GM21576 (cell line): Measurements from ENCODE around the gene IQCH.
"Not testable (repeated sequence)": the region's sequence is repeated elsewhere in the genome, so short reads cannot be mapped to it uniquely, and the experiment has no call there.

ENCODE experiments used
- ATAC-seq: cut with Tn5 transposase; IDR thresholded peaks from one replicate; pipeline ENCODE4 v1.9.1; 2021; ENCODE audit warnings: mild to moderate bottlenecking, moderate library complexity; ENCODE audit not compliant: unreplicated experiment

IQCH gene

DNA sequence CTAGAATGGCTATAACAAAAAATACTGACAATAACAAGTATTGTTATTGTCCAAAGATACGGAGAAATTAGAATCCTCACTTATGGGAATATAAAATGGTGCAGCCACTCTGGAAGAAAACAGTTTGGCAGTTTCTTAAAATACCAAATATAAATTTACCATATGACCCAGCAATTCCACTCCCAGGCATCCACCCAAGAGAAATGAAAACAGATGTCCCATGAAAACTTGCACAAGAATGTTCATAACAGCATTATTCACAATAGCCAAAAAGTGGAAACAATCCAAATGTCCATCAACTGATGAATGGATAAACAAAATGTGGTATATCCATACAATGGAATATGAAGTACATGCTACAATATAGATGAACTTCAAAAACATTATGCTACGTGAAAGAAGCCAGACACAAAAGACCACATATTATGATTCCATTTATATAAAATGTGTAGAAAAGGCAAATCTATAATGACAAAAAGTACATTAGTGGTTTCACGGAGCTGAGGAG is 9.6 kb upstream of the IQCH start:
- no peak for ATAC-seq

DNA sequence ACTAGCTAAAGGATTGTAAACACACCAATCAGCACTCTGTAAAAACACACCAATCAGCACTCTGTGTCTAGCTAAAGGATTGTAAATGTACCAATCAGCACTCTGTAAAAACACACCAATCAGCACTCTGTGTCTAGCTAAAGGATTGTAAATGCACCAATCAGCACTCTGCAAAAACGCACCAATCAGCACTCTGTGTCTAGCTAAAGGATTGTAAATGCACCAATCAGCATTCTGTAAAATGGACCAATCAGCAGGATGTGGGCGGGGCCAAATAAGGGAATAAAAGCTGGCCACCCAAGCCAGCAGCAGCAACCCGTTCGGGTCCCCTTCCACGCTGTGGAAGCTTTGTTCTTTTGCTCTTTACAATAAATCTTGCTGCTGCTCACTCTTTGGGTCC is 8.0 kb upstream of the IQCH start:
- not testable (repeated sequence) for ATAC-seq

DNA sequence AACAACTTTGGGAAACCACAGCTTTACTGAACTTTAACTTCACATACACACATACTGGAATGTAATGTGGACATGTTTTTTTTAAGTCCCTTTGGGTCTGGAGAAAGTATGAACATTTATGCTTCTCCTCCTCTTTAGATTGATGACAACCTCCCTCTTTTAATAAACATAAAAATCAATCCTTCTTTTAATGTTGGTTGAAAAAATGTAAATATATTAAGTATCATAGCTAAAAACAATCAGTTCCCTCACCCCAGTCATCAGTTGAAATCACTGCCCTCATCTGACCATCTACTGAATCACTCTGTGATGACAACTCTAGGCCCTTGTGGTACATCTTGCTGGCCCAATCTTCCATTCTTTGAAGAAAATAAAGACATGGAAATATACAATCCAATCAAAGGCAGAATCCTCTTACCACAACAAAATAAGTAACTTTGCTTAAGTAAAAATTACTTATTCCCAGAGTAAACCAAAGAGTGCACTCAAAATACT is 6.5 kb upstream of the IQCH start:
- no peak for ATAC-seq

DNA sequence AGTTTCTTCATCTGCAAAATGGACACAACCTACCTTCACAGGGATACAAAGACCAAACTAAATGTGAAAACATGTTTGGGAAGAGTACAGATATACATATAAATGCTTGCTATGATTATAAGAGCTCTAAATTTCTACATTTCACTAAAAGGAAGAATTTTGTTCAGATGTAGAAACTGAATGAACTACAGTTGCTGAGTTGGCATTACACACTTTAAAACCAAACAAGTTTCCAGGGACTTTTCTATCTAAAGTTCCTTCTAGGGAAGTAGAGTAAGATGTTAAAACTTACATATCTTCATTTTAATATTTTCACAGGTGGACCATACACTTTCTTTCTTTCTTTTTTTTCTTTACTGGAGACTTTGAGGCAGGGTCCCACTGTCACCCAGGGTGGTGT is 4.8 kb upstream of the IQCH start:
- ATAC-seq: no peak

DNA sequence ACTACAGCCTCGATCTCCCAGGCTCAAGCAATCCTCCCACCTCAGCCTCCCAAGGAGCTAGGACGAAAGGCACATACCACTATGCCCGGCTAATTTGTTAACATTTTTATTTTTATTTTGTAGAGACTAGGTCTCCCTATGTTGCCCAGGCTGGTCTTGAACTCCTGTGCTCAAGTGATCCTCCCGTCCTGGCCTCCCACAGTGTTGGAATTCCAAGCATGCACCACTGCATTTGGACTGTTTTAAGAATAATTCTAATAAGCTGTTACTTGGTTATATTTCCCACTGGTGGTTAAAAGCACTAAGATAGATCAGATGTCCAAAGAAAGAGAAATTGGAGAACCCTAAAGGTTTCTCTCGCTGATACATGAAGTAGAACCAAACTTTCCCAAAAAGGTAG is 3.3 kb upstream of the IQCH start:
- ATAC-seq: no peak

DNA sequence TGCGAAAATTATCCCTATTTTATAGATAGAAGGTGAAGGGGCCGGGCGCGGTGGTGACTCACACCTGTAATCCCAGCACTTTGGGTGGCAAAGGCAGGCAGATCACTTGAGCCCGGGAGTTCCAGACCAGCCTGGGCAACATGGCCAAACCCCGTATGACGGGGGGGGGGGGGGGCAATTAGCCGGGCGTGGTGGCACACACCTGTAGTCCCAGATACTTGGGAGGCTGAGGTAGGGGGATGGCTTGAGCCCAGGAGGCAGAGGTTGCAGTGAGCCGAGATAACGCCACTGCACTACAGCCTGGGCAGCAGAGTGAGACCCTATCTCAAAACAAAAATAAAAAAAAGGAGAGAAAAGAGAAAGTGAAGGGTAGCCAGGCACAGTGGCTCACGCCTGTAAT is 1.5 kb upstream of the IQCH start:
- ATAC-seq: no peak

DNA sequence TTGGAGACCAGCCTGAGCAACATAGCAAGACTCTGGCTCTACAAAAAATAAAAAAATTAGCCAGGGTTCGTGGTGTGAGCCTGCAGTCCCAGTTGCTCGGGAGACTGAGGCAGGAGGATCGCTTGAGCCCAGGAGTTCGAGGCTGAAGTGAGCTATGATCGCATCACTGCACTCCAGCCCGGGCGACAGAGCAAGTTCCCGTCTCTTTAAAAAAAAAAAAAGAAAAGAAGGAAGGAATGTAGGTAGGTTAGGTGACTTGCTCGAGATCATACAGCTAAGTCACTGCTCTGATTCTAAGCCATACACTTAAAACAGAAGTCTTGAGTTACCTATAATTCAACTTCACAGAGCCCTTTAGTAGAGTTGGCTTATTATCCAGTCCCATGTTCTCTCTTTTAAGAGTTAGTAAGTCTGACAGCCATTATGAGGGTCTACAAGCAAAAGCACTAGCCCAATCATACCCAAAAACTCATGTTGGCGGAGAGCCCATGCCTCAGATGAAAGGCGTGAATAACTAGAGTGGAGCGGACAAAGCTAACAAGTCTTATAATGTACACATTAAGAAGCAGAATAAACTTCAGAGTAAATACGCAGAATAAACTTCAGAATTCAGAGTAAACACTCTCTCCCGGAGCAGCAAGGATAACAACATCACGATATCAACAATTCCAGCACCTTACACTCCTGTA is 893 bp upstream of the IQCH start:
- ATAC-seq: peak; percentile 3

DNA sequence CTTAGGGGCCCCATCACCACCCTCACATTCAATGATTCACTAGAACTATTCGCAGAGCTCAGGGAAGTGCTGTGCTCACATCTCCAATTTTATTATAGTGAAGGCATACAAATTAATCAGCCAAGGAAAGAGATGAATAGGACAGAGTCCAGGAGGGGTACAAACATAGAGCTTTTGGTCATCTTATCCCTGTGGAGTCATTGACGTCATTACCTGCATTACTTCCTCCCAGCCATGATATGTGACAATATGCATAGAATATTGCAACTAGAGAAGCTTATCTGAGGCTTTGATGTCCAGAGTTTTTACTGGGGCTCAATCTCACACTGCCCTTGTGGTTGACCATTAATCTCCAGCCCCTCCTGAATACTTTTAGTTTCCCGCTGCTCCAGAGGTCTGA is 1.5 kb downstream of the IQCH start:
- ATAC-seq: no peak

DNA sequence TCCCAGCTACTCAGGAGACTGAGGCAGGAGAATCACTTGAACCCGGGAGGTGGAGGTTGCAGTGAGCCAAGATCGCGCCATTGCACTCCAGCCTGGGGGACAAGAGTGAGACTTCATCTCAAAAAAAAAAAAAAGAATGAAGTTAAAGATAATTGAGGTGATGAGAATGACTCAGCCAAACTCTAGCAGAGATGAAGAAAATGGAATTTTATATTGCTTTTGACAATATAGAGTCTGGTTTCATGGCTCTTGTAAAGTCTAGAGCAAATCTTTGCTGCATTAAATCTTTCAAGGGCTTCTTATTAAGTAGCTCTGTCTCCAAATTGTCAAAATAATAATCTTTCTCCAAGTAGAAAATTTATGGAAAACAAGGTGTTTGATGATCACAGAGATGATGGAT is 3.8 kb downstream of the IQCH start:
- ATAC-seq: not testable (repeated sequence)

DNA sequence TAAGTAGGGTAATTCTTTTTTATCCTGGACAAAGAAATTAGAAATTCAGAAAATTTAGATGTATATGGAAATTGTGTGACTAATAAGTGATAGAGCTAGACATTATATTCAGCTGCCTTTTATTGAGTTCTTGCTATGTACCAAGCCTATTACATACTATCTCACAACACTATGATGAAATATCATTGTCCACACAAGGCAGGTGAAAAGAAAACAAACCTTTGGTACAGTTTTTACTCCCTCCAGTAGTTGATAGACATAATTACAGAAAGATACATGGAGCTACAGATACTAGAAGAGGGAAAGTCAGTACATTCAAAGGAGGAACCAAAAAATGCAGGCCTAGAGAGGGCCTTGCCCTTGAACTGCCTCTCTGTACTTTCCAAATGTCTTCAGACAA is 4.8 kb downstream of the IQCH start:
- no peak for ATAC-seq

DNA sequence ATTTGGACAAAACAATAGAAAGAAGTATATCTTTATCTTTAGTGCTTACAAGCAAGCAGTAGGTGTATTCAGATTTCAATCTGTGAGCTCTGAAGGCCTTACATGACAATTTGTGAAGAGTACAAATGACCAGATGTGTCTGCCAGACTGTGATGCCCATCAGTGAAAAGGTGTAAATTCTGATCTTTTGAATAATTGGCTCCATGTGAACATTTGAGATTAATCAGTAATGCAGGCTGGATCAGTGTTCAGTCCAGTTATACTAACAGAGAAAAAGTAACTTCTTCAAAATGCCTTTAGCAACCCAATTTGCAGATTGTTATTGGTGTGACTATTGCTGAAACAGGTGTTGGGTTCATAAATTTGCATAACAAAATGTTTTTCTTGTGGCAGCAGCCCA is 5.2 kb downstream of the IQCH start:
- ATAC-seq: no peak

DNA sequence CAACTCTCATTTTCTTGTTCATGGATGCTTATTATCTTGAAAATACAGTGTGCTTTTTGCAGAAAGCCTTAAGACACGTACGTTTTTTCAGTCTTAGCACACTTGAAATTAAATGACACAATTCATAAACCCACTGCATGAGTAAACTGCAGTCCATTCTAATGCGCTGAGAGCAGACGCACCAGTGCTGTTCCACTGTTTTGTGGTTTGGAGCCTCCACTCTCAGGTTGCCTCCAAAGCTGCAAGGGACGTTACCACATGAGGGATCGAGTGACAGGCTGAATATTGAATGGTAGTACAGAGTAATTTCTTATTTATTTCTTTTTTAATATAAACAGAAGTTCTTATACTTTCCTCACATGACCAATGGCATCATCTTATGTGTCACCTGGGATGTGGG is 12.3 kb downstream of the IQCH start:
- ATAC-seq: no peak

DNA sequence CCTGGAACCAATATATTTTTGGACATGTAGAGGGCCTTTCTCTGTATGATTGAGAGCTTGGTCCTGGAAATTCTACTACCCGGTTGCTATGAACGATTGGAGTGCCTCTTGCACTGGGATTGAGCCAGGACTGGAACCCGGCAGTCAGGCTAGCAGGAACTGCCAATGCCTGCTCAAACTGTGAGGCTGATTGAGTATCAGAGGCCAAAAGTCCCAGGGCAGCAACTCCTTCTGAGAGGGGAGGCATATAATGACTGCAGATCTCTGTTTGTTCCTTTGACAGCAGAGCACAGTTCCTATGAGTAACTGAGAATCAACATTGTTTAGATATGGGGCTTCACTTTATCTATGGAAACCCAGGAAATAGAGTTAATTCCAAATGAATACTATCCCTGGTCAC is 12.9 kb downstream of the IQCH start:
- no peak for ATAC-seq

DNA sequence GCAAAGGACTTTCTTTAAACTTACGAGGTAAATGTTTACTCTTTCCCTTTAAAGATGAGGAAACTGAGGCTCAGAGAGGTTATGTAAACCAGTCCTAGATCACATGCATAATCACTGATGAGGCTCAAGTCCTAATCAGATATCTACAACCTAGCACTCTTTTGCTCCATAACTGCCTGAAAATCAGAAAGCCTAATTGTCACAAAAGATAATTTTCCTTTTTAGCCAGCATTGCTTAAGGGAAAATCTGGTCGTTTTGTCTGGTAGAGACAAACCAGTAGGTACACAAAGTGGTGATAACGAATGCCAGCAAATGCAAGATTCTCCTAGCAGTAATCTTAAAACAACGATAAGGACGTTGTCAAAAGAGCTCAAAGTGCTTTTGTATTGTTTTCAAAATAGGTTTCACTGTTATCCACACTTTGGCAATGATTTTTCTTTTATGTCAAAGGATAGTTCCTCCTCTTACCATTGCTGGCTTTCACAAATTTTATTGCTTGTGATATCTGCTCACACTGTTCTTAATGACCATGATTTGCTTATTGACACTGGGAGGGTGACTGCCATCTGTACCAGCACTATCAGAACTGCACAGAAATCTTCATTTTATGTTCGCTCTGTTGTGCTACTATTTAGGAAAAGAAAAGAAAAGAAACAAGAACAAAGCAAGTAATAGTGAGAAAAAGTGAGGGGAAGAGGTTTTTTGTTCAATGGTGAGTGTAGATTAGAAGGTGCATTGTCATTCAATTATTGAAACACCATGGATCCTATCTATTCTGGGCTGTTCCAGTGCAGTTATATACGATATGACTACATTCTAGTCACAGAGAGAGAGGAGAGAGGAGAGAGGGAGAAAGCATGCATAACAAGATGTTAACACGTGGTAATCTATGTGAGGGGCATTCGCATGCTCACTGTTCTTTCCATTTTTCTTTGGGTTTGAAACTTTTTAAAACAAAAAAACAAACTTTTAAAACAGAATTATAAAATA is 13.7 kb downstream of the IQCH start:
- ATAC-seq: no peak

DNA sequence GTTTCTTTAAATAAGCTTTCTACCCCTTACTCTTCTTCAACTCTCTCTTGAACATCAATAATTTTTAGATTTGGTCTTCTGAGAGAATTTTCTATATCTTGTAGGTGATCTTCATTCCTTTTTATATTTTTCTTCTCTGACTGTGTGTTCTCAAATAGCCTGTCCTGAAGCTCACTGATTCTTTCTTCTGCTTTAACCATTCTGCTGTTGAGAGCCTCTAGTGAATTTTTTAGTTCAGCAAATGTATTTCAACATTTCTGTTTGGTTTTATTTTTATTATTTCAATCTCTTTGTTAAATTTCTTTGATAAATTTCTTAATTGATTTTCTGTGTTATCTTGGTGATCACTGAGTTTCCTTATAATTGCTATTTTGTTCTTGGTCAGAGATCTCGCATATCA is 19.6 kb downstream of the IQCH start:
- no peak for ATAC-seq

DNA sequence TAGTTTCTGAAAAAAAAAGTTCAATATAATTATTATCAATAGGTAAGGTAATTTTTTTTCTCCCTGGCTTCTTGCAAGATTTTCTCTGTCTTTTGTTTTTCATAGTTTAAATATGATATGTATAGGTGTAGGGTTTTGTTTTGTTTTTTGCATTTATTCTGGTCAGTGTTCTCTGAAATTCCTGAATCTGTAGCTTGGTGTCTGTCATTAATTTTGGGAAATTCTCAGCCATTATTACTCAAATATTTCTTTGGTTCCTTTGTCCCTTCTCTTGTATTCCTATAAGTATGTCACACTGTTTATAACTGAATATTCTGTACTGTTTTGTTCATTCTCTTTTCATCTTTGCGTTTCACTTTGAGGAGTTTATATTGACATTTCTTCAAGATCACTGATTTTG is 22.1 kb downstream of the IQCH start:
- ATAC-seq: no peak

DNA sequence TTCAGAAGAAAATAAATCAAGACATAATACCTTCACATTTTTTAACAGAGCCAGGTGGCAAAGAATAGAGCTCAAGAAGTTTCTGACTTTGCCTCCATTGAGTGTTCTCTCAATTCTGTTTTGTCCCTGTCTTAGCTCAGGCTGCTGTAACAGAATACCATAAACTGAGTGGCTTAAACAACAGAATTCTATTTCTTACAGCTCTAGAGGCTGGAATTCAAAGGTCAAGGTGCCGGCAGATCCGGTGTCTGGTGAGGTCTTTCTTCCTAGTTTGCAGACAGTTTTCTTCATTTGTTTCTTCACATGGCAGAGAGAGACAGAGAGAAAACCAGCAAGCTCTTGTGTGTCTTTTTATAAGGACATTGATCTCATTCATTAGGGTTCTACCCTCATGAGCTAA is 25.6 kb downstream of the IQCH start:
- no peak for ATAC-seq

DNA sequence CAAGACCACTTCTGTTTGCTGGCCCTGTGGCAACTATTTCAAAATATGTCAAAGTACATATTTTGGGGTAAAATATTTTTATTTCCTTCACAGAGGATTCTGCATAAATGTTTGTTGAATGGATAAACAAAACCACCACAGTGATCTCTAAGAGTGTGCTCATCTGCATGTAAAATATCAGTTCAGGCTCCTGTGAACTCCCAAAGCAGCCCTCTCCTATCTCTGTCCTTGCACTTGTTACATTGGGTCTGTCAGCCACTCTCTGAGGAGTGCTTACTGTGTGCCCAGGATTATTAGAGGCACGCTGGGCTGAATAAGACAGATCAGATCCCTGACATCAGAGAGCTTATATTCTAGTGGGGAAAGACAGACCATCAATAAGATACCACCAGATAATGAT is 27.1 kb downstream of the IQCH start:
- no peak for ATAC-seq

DNA sequence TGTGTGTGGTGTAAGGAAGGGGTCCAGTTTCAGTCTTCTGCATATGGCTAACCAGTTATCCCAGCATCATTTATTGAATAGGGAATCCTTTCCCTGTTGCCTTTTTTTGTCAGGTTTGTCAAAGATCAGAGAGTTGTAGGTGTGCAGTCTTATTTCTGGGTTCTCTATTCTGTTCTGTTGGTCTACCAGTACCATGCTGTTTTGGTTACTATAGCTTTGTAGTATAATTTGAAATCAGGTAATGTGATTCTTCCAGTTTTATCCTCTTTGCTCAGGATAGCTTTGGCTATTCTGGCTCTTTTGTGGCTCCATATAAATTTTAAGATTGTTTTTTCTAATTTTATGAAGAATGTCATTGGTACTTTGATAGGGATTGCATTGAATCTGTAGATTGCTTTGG is 31.0 kb downstream of the IQCH start:
- not testable (repeated sequence) for ATAC-seq

DNA sequence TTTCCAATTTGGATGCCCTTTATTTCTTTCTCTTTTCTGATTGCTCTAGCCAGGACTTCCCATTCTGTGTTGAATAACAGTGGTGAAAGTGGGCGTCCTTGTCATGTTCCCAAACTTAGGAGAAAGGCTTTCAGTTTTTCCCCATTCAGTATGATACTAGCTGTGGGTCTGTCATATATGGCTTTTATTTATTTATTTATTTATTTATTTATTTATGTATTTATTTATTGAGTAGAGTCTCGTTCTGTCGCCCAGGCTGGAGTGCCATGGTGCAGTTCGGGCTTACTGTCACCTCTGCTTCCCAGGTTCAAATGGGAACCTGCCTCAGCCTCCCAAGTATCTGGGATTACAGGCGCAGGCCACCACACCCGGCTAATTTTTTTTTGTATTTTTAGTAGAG is 31.8 kb downstream of the IQCH start:
- not testable (repeated sequence) for ATAC-seq

DNA sequence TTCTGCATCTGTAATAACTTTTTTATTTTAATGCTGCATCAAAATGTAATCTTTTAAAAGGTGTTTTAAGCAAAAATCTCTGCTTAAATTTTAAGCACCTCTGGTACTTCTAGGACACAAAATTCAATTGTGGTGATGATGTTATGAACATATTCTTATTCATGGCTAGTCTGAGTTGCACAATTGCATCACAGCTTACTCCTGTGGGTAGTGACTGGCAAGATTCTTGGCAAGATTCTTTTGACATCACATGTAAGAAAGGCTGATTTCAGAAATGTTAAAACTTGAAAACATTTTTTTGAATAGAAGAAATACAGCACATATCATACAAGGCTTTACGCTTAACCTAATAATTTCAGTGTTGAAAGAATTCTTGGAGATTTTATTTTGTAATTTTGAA is 35.7 kb downstream of the IQCH start:
- no peak for ATAC-seq

DNA sequence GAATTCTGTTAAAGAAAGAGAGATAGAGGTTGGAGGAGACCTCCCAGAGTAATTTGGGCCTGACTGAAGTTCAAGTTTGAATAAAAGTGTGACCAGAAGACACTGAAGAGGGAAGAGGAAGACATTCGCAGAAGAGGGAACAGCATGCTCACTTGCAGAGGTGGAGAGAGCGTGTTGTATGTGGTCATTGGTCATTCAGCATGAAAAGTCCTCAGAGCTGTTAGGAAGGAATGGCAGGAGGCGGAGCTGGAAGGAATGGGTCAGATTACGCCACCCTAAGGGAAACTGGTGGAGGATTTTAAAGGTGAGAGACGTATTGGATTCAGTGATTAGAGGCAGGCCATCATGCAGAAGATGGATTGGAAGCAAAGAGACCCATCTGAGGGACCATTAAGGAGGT is 41.6 kb downstream of the IQCH start:
- no peak for ATAC-seq
